GM21529 (cell line): Measurements from ENCODE around the gene RNF212.

Experiments
- ATAC-seq: cut with Tn5 transposase; IDR thresholded peaks from one replicate; pipeline ENCODE4 v1.9.1; 2021; ENCODE audit not compliant: unreplicated experiment

RNF212 gene

GRCh38 chr4:1090465-1091440, 22.6 kb downstream of the RNF212 start:
- no peak for ATAC-seq

DNA sequence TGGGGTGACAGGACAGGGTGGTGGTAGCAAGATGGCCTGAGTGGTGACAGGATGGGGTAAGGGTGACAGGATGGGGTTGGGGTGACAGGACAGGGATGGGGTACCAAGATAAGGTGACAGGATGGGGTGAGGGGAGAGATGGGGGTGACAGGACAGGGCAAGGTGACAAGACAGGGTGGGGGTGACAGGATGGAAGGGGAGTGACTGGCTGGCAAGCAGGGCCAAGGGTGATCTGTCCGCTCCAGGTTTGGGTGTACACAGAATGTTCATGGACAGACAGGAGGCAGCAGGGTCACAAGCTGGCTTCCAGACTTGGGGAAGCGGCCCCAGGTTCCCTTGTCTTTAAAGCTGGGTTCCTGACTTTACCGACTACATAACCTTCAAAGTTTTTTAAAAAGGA, 23.3 kb downstream of the RNF212 start:
- no peak for ATAC-seq

GRCh38 chr4:1087371-1087770, 26.0 kb downstream of the RNF212 start:
- ATAC-seq: no peak

DNA sequence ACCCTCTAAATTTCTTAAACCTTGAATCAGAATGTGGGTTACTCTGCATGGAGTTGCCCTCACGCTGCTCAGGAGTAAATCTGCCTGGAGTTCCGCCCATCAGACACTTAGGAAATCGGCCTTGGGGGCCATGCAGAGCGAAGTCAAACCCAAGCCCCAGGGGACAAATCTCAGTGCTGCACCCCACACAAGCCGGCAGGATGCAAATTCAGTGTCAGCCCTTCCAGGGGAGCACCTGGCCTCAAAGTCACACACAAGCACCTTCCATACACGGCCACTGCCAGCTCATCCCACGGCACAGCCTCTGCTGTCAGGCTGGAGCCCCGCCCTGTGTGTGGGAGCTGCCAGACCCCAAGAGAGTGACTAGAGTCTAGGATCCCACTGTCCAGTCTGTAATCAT, 27.4 kb downstream of the RNF212 start:
- no peak for ATAC-seq

GRCh38 chr4:1085404-1085799, 28.0 kb downstream of the RNF212 start:
- ATAC-seq: no peak

GRCh38 chr4:1084796-1085403, 28.5 kb downstream of the RNF212 start:
- no peak for ATAC-seq

- ATAC-seq: no peak
These were observed 29.0 kb downstream of the RNF212 start for GRCh38 chr4:1084394-1084793.

DNA sequence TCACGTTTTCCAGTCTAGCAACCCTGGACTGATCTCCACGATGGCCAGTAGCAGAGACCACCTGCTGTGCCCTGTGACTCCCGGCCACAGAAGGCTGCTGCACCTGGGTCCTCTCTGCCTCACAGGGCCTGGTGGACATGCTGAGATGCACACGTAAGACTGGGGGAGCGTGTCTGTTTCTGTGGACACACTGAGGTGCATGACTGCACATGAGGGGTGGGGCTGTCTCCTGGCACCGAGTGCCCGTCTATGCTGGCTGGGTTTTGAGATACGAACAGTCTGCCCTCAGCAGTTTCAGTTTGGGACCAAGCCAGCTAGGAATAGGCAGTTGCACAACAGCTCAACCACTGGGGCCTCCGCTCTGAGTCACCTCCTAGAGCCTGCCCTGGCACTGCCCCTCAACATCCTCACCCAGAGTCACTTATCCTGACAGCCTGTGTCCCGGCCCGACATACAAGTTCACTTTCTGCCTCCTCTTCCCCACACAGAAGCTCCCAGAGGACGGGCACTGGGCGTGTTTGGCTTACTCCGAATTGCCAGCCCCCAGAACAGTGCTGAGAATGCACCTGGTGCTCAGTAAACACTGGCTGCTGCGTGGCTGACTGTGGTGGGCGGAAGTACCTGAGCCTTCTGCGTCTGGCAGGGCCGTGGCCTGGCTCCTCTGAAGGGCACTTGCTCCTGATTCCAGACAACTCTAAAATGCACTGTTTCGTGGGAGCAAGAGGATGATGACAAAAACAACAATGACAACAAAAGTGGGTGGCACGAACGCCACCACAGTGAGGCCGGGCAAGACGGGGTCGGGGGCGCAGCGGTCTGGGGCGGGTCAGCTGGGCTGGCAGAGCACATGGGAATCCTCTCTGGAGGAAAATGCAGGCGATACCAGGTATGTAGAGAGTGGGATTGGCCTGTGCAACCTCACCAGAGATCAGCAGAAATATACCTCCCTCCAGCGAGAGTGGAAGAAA, 30.9 kb downstream of the RNF212 start:
- no peak for ATAC-seq

DNA sequence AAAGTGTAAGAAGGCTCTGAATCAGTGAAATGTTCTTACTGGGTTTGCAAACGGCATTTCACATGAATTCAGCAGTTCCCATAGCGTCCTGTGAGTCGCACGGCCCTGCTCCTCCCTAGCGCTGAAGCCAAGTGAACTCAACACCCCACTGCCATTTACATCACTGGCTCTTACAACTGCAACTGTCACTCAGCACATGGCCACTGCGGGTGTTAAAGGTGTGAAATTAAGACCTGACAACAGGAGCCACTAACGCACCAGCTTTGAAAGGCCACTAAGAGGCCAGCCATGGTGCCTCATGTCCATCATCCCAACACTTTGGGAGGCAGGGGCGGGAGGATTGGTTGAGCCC, 31.7 kb downstream of the RNF212 start:
- no peak for ATAC-seq

DNA sequence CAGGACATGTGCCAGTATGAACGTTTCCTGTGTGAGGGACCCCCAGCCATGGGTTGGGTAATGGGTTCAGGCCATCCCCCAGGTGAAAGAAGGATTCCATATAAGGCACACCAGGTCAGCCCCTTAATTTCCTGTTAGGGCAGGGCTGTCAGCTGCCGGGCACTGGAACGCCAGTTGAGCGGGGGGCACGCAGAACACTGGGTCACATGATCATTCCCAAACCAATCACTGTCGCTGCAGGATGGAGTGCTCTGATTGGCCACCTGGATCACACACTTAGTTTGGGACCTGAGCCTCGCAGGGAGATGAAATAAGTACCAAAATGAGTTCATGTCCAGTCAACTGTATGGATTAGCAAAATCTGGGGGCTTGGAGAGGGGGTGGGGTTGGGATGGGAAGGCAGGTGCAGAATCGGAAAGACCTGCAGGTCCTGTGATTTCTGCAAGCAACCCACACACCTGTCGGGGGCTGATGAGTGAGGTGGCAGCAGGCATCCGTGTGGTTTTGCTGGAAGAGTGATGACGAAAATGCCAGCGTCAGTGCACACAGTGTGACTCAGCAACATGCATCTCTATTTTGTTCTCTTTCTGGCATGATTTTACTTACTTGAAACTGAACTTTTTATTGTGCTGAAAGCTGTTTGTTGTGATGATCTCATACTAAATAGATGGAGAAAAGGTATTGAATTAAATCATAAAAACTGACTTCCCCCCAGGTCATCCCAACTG, 32.2 kb downstream of the RNF212 start:
- ATAC-seq: no peak

GRCh38 chr4:1080432-1080831, 32.9 kb downstream of the RNF212 start:
- no peak for ATAC-seq

- no peak for ATAC-seq
These were observed 33.6 kb downstream of the RNF212 start for GRCh38 chr4:1079711-1080265.

GRCh38 chr4:1078490-1078889, 34.9 kb downstream of the RNF212 start:
- no peak for ATAC-seq

GRCh38 chr4:1077711-1078477, 35.5 kb downstream of the RNF212 start:
- ATAC-seq: no peak

DNA sequence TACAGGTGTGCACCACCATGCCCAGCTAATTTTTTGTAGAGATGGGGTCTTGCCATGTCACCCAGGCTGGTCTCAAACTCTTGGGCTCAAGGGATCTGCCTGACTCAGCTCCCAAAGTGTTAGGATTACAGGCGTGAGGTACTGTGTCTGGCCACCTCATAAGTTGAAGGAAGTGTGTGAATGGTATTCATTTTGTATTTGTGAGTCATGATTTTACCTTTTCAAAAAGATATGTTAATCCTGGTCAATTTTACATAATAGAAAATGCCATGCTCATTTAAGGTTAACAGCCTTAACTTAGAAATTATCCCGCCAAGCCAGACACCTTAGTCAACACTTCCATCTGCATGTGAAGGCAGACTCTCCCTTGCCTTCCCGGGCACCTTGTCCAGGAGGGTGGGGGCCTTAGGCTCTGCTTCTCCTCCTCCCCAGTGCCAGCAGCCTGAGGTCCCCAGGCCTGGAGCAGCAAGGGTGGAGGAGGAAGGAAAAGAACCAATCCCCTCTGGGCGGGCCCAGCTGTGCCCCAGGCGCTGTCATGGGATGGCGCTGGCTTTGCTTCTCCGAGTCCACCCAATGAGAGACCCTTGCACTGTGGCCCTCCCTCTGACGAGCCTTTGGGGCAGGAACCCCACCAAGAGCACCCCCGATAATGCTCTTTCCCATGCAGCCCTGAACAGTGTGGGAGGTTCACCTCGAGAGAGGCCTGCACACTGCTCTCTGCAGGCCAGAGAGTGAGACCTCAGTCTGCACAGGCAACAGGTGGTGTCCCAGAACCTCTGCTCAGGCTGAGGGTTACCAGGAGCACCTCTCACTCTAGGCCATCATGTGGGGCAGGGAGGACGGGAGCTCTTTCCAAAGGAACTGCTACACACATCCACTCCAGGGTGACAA, 37.3 kb downstream of the RNF212 start:
- no peak for ATAC-seq

DNA sequence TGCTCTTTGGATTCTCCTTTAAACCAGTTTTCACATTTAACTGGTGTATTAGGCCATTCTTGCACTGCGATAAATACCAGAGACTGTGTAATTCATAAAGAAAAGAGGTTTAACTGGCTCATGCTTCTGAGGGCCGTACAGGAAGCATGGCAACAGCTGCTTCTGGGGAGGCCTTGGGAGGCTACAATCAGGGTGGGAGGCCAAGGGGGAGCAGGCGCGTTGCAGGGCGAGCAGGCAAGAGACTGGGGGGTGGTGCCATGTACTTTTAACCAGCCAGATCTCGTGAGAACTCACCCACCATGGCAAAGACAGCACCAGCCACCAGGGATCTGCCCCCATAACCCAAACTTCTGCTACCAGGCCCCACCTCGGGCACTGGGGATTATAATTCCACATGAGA, 38.1 kb downstream of the RNF212 start:
- no peak for ATAC-seq

- ATAC-seq: no peak
These were observed 39.3 kb downstream of the RNF212 start for GRCh38 chr4:1074077-1074476.

DNA sequence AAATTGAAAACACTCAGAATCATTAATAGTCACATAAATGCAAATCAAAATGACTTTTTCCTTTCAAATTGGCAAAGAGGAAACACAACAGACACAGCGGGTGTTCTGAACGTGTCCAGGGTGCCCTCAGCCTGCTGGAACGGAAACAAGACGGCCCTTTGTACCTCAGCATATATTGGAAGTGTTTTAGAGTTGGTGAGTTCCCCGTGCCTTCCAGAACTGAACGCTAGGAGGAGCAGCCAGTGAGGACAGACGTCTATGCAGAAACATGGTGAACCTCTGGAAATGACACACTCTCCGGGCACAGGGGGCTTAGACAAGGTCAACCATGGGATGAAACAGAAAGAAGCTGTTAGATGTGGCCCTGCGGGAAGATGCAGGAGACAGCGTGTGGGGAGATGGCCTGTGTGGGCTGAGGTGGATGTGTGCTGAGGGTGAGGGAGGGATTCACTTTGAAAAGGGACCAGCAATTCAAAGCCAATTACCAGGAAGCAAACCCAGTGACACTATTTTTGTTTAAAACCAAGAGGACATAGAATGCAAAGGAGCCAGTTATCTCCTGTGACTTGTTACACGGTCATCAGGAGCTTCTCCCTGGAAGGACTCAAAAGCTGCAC, 40.4 kb downstream of the RNF212 start:
- ATAC-seq: peak; percentile 58
